ENCODE measurements around the gene IL4R.

The IL4R gene

DNA sequence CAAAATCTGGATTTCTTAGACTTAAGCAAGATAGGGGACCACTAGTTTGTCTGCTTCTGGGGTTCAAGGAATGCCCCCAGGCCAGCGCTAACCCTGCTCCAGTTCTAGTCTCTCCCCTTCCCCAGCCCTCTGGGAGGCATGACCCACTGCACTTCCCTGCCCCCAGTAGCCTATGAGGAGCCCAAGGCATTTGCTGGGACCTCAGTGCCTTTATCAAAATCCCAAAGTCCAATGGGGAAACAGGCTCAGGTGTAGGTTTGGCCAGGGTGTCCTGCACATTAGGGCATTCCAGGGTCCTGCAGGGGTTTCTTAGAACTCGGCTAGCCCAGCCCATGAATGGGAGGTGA lies 1.2 kb downstream of the IL4R start:
- no peak for DNase-seq (ENCODE audit: low read depth, low spot score)

DNA sequence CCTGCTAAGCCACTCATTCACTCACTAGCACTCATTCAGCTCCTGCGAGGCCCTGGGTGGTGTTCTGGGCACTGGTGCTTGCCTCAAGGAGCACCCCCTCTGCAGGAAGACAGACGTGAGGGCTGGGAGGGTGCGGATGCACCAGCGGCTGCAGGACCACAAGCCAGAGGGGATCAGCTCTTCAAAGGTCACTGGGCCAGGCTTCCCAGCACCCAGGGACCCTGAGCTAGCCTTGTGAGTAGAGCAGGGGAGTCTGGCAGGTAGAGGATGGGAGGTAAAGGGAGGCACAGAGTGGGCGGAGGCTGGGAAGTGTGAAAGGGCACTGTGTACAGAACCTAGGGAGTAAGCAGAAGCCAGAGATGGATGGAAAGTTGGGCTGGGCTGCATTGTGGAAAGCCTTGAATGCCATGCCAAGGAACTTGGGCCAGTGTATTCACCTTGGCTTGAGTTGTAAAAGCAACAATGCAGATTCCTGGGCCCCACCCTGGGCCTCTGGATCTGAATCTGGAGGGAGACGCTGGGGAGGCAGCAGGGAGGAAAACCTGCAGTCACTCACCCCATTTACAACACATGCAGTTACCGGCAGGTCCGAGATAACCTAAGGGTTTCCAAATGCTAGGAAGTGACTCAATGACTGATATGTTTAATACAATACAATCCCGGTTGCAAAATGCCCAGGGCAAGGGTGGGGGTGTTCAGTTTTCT lies 1.7 kb downstream of the IL4R start:
- DNase-seq (ENCODE audit: low read depth, low spot score) = no peak

DNA sequence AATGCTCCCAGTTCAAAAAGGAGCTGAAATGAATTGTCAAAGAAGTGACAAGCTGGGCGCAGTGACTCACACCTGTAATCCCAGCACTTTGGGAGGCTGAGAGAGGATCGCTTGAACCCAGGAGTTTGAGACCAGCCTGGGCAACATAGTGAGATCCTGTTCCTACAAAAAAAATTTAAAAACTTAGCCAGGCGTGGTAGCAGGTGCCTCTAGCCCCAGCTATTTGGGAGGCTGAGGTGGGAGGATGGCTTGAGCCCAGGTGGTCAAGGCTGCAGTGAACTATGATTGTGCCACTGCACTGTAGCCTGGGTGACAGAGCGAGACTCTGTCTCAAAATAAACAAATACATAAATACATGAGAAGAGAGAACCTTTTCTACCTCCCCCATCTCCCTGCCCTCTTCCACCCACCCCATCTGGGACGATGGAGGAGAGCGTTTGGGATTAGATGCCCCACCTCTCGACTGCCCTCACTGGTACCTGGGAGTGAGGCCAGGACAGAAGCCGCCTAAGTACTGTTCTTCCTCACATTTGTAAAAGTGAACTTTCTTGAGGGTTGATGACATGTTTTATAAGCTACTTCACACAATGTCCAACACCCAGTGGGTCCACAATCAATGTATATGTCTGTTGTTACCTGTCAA lies 2.4 kb downstream of the IL4R start:
- DNase-seq (ENCODE audit: low read depth, low spot score) = no peak

DNA sequence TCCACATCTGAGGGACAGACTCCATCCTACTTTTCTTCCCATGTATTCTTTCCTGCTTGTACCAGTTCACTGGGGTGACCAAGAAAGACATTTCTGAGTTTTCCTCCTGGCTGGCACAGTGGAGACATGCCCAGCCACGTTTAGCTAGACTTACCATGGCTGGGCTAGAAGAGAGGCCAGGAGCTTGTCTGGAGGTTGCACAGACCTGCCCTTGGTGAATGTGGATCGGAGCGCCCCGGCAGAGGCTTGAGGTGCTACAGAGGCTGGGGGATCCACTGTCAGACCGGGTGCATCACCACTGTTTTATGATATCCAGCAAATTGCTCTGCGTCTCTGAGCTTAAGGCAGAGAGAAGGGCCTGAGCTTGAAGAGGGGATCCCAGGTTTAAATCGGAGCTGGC lies 3.5 kb downstream of the IL4R start:
- no peak for DNase-seq (ENCODE audit: low read depth, low spot score)

DNA sequence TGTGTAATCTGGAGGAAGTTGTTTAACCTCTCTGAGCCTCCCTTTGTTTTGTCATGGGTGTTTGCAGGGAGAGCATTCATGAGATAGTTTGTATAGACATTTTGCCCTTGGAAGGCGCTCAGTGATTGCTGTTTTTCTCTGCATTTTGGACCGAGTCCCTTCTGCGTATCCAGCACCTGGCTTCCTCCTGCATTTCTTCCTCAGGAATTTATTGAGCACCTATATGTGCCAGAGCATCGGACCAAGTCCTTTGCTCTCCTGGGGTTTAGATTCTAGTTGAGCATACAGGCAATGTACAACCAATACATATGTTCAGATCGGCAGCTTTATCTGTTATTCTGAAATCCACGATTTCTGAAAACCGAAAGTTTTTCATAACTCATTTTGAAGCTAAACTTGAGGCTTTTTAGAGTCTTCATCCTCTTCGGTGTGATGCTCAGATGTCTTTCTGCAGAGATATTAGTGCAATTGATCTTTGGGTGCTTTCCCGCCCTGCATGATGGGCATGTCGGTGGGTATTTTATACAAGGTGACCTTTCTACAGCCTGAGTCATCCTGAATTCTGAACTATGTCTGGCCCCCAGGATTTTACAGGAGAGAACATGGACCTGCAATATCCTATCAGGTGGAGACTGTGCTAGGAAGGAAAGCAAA lies 4.1 kb downstream of the IL4R start:
- no peak for DNase-seq (ENCODE audit: low read depth, low spot score)

DNA sequence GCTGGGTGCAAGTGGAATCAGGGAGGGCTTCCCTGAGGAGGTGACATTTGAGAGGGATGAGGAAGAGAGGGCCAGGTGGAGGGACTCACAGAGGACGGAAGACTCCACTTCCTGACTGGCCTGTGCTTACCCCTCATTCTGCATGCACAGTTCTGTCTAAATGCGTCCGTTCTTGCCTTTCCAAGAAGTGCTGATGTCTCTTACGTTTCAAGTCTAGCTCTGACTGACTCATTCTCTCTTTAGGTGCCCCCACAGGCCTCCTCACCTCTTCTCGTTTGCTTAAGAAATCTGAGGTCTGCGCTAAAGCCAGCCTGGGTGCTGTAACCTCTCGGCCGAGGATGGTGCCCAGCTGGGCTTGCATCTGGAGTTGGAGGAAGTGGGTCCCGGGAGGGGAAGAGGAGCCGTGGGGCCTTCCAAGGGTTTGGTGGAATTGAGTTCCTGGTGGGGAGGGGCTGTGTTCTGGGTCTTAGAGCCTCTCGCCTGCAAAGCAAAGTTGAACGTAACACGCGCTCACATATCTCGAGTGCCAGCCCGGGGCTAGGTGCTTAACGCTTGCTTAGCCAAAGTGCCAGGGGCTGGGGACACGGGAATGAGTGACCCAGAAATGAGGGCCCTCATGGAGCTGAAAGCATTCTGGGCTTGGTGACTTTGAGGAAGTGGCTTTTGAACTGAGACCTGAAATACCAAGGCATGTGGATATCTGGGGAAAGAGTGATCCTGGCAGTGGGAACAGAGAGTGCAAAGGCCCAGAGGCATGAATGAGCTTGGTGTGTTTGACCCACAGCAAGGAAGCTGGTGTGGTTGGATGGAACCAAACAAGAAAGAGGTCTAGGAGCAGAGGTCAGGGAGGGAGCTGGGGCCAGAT lies 4.8 kb downstream of the IL4R start:
- peak; percentile 77 for DNase-seq (ENCODE audit: low read depth, low spot score)

DNA sequence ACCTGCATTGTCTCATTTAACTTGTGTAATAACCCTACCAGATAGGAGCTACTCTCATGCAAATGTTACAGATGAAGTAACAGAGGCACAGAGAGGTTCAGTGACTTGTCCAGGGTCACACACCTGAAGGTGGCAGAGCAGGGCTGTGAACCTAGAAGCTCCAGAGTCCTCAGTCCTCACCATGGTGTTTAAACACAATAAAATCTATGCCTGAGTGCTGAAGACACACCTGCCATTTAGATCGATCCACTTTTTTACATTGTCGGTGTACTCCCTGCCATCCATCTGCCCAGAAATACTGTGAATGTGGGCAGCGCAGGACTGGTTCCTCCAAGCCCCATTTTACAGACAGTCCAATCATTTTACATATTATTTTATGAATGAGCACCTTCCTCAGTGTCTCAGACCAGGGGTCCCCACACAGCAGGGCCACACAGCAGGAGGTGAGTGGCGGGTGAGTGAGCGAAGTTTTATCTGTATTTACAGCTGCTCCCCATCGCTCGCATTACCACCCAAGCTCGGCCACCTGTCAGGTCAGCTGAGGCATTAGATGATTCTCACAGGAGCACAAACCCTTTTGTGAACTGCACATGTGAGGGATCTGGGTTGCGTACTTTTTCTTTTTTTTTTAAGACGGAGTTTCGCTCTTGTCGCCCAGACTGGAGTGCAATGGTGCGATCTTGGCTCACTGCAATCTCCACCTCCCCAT lies 5.6 kb downstream of the IL4R start:
- DNase-seq (ENCODE audit: low read depth, low spot score) = no peak

DNA sequence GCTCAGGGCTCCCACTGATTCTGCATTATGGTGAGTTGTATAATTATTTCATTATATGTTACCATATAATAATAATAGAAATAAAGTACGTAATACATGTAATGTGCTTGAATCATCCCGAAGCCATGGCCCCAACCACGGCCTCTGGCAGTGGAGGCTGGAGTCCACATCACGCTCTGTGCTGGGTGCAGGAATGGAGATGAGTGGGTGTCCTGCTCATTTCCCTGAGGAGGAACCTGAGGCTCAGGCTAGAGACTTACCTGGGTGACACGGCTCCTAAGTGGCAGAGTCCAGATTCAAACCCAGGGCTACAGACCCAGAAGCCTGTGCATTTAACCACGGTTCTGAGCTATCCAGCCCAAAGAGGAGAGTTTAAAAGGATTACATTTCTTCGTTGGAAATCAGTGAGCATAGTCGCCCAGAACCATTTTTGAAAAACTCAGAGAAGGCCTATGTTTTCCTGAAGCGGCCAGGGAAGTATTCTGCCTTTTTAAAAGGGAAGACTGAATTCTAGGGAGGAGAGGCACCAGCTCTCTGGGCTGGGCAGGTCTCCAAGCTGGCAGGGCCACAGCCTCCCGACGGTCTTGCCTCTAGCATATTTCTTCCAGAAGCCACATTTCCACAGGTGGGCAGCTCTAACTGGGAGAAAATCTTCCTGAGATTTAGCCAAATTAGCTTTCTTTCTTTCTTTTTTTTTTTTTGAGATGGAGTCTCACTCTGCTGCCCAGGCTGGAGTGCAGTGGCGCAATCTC lies 6.7 kb downstream of the IL4R start:
- no peak for DNase-seq (ENCODE audit: low read depth, low spot score)

DNA sequence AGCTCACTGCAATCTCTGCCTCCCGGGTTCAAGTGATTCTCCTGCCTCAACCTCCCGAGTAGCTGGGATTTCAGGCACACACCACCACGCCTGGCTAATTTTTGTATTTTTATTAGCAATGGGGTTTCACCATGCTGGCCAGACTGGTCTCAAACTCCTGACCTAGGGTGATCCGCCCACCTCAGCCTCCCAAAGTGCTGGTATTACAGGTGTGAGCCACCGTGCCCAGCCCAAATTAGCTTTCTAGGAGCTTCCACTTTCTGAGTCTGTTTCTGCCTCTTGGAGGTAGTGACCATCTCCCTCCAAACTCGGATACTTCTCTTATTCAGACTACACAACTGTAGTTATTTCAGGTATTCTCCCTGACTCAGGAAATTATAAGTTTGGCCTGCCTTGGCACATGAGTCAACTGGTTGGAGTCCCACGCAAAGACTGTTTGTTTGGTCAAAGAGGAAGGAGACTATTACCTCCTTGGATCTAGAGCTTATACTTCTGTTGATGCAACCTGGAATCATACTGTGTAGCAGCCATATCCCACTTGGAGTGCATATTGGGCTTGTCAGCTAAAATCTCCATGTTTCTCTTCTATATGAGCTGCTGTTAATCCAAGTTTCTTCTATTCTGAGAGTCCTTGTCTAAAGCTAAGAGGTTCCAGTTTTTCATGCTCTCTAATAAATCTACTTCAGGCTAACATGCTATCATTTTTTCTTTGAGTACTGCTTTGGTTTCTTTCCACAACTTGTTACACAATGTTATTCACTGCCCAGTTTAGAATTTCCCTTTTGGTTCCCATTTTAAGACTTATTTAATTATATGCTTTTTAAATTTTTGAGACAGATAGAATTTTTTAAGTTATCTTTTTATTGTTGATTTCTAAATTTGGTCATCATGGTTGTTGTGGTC lies 7.5 kb downstream of the IL4R start:
- no peak for DNase-seq (ENCODE audit: low read depth, low spot score)

DNA sequence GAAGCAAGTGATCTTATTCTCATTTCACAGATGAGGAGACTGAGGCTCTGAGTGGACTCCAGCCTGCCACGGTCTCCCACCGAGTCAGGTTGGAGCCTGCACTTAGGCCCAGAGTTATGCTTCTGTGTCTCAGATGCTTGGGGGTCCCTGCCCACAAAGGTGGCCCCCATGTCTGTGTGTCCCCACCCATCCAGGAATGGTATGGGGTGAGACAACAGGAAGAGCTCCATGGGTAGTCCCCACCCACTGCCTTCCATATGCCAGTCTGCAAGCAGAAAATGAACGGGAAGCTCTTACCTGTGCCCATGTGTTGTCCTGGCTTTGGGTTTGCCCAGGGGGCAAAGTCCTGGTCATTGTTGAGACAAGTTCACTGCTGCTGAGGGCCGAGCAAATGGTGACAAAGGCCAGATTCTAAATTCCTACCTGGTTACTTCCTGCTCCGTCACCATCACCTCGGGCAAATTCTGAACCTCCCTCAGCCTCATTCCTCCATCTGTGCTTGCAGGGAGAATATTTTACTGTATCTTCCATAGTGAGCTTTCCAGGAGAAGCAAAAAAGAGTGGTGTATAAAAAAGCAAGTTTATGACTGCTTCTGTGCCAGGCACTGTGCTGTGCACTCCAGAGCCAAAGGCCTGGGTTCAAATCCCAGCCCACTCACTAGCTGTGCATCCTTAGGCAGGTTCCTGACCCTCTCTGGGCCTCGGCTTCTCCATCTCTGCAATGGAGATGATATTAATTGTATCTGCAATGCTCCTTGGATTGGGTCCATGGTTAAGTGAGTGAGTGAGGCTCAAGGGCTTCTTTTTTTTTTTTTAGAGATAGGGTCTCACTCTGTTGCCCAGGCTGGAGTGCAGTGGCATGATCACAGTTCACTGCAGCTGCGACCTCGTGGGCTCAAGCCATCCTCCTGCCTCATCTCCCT lies 9.3 kb downstream of the IL4R start:
- DNase-seq (ENCODE audit: low read depth, low spot score) = no peak

DNA sequence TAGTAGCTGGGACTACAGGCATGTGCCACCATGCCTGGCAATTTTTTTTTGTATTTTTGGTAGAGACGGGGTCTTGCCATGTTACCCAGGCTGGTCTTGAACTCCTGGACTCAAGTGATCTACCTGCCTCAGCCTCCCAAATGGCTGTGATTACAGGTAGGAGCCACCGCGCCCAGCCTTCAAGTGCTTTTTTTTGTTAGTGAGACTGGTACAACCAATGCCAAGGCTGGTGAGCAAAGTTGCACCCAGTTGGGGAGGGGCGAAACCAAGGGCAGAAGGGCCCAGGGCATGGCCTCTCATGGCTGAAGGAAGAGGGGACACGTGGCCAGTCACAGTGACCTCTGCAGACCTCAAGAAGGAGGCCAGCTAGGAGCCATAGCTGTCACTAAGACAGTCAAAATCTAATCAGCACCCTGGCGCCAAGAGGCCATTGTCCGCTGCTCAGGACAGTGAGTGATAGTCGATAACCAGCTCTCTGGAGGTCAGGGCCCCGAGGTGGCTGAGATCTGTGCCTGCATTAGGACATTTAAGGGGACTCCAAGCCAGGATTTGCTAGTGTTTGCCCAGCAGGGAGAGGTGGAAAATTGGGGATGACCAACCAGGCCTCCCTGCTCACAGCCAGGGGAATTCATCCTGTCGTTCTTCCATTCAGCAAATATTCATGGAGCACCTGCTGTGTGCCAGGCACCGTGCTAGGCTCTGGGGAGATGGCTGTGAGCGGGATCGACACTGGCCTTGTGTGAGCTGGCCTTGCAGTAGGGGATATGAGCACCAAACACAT lies 10.2 kb downstream of the IL4R start:
- DNase-seq (ENCODE audit: low read depth, low spot score) = no peak

DNA sequence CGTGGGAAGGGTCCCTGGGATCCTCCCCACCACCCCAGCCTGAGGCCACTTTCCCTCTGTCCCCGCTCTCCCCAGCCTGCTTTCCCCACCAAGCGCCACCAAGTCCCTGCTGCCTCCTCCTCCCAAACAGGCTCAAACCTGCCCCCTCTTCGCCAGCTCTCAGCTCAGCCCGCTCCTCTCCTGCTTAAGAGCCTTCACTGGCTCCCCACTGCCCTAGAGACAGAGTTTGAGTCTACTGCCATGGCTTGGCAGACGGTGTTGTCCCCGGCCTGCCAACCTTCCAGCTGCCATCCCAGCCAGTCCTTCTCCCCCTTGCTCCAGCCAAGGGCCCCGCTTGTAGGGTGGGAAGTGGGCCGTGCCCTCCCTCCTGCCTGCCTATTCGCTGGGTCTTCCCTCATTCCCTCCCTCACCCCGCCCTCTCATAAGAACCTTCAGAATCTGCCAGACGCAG lies 11.1 kb downstream of the IL4R start:
- DNase-seq (ENCODE audit: low read depth, low spot score) = no peak

DNA sequence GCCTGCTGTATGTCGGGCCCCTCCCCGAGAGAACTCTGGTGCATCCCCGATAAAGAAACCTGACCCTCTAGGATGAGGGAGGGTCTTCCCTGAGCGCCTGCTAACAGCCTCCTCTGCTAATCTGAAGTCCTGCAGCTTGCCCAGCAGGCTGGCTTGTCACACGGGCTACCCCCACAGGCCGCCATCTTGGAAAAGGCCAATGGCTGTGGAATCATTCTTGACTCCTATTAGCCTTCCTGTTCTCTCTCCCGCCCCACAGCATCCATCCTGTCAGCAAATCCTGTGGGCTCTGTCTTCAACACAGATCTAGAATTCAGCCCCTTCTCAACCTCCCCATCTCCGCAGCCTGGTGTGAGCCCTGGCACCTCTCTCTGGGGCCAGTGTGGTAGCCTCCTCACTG lies 12.0 kb downstream of the IL4R start:
- no peak for DNase-seq (ENCODE audit: low read depth, low spot score)

DNA sequence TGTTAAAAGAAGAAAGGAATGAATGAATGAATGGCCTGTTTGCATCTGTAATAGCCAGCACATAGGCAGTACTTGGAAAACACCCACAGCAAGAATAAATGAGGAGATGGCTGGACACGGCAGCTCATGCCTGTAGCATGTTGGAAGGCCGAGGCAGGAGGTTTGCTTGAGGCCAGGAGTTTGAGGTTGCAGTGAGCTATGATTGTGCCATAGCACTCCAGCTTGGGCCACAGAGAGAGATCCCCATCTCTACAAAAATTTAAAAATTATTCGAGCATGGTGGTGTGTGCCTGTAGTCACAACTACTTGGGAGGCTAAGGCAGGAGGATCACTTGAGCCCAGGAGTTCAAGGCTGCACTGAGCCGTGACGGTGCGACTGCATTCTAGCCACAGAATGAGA lies 12.5 kb downstream of the IL4R start:
- no peak for DNase-seq (ENCODE audit: low read depth, low spot score)

DNA sequence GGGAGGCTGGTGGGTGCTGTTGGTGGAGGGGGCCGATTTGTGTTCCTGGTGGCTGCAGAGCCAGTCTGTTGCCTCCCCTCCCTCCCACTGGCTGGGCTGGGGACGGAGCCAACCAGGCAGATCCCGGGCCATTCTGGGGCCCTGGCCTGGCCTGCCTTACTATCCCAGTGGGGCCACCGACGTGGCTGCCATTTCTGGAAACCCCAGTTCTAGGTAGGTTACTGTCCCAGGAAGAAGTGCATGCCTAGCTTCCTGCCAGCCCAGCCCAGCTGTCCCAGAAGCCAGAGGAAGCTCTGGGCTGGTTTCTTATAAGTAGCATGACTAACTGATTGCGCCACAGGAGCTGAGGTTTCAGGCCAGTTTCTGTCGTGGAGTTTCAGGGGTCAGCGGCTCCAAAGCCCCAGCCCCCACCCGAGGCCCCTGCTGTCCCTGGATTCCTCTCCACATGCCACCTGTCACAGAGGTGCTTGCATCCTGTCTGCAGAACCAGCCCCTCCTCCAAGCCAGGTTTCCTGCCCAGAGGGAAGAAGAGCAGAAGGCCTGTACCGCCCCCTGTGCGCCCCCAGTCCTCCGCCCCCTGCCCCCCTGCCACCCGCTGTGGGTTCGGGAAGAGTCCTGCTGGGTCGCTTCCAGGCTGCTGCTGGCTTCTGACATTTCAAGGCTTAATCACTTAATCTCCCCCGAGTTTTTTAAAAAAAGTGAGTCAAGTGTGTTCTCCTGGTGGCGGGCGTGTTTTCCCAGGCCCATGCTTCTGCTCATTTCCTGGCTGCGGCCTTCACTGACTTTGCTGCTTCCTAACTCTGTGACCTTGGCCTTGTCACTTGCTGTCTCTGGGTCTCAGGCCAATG lies 13.2 kb downstream of the IL4R start:
- DNase-seq (ENCODE audit: low read depth, low spot score) = peak; percentile 94

DNA sequence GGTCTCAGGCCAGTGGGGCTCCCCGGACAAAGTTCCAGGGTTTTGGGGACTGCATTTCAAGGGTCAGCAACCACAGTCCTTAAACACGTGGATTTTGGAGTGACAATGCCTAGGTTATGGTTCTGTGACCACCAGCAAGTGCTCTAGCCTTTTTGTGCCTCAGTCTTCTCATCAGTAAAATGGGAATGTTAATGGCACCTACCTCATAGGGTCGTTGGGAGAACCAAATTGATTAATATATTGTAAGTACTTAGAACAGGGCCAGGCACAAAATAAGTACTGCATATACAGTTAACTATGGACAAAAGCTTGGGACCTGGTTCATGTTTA lies 13.8 kb downstream of the IL4R start:
- DNase-seq (ENCODE audit: low read depth, low spot score) = no peak

DNA sequence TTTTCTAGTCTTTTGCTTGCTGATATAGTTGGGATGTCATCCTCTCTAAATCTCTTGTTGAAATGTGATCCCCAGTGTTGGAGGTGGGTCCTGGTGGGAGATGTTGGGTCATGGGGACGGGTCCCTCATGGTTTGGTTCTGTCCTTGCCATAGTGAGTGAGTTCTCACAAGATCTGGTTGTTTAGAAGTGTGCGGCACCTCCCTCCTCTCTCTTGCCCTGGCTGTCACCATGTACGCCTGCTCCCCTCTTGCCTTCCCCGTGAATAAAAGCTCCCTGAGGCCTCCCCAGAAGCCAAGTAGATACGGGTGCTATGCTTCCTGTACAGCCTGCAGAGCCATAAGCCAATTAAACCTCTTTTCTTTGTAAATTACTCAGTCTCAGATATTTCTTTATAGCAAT lies 15.2 kb downstream of the IL4R start:
- no peak for DNase-seq (ENCODE audit: low read depth, low spot score)

Data from smooth muscle cell of the brain vasculature (primary cell).